Measurements from ENCODE around the gene TAF6L. TPM values are rescaled to one million over a fixed set of nuclear protein-coding genes. Genes with fewer than 3 reads are reported as not detected.

The TAF6L gene
- total and polyA plus RNA-seq, 2 of the 8 experiments (the other 6 are each of a cell fraction or from before 2014, with no cell fraction given) = 24.8 to 31.9 TPM

DNA sequence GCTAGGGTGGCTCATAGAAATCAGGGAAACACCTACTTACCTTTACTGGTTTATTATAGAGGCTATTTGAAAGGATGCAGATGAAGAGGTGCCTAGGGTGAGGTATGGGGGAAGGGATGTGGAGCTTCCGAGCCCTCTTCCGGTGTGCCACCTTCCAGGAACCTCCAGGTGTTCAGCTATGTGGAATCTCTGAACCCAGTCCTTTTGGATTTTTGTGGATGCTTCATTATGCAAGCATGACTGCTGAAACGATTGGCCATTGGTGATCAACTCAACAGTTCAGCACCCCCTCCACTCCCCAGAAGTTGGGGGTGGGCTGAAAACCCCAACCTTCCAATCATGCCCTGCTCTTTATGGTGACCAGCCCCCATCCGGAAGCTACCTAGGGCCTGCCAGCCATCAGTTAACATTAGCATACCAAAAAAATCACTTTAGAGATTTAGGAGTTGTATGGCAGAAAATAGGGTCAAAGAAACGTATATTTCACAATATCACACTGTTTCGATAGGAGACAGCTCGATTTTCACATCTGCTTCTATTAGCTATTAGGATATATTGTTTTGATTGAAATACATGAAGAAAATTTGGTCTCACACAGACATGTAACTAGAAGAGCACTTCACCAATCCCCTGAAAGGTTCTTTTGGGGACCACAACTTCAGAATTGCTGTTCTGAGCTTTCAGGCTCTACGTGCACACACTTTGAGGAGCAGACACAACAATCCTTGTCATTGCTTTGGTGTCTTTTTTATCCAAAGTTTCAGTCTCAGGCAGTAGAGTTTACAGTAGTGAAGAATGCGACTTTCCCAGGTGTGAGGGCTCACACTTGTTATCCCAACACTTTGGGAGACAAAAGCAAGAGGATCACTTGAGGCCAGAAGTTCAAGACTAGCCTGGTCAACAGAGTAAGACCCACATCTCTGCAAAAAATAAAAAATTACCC lies 13.1 kb upstream of the TAF6L start:
- Histone ChIP-seq H3K23me2 (ENCODE audit: low read depth, low read length) (peaks cover 8% of the 10 kb centered on the region; the same call in 1 of the 2 replicates), H3K4ac (replicated peaks; ENCODE audit: insufficient read length, low read depth, low read length) (peak overlapping the region; percentile 89), H2AFZ (ENCODE audit: low read length) (no peak overlapping the region), H3K18ac (ENCODE audit: extremely low read depth, low read length) (peak overlapping the region; percentile 64), H3K56ac (replicated peaks; ENCODE audit: insufficient read length, low read depth, low read length) (peak overlapping the region; percentile 43), H3K4me1 (replicated peaks in 1 of 4; ENCODE audit: control insufficient read depth in 3 of 4, insufficient read depth in 4 of 4, low read length in 3 of 4) (peaks cover 9 to 16% (median 11%) of the 10 kb centered on the region in 4 experiments), H3K36me3 (ENCODE audit: control insufficient read depth in 2 of 4, insufficient read depth in 4 of 4, low read length in 3 of 4) (peaks cover 0 to 7% (median 2%) of the 10 kb centered on the region in 4 experiments; a peak in 6 of 8 replicates), H3K14ac (ENCODE audit: insufficient read length) (no peak overlapping the region), H4K91ac (replicated peaks; ENCODE audit: insufficient read length, low read length) (peak overlapping the region; percentile 9), H4K5ac (ENCODE audit: insufficient read length, low read depth, low read length) (peak overlapping the region; percentile 82), H3K79me1 (ENCODE audit: low read depth, low read length) (peaks cover 6% of the 10 kb centered on the region), H4K20me1 (replicated peaks in 1 of 2; ENCODE audit: control insufficient read depth in 1 of 2, insufficient read depth in 2 of 2, low read length in 2 of 2) (peaks cover 3% of the 10 kb centered on the region in 2 experiments), H2BK15ac (ENCODE audit: low read length) (no peak overlapping the region), H3K9ac (replicated peaks in 1 of 4; ENCODE audit: extremely low read depth in 1 of 4, low read depth in 3 of 4, low read length in 3 of 4) (peak overlapping the region in 3 of 4 experiments; percentile 31 to 64 (median 54); a peak in 2 of 7 replicates), H2BK120ac (replicated peaks; ENCODE audit: low read depth, low read length) (peak overlapping the region; percentile 98), H3K27me3 (replicated peaks in 1 of 4; ENCODE audit: control insufficient read depth in 3 of 4, extremely low read depth in 1 of 4, insufficient read depth in 3 of 4, low read length in 3 of 4) (no peaks in the 10 kb centered on the region), H3K4me2 (ENCODE audit: insufficient read depth in 1 of 2, low read depth in 2 of 2, low read length in 2 of 2) (peak overlapping the region; percentile 82 to 88), H2BK5ac (ENCODE audit: low read depth, low read length) (peak overlapping the region; percentile 73), H4K8ac (ENCODE audit: extremely low read depth, insufficient read depth, low read length) (no peak overlapping the region), H2BK12ac (ENCODE audit: low read depth, low read length) (no peak overlapping the region), H2BK20ac (ENCODE audit: low read length) (no peak overlapping the region; the same call in 1 of the 2 replicates), H2AK5ac (ENCODE audit: low read depth, low read length) (no peak overlapping the region), H3K23ac (ENCODE audit: insufficient read length) (no peak overlapping the region), H3K9me3 (ENCODE audit: insufficient read depth in 2 of 2, low read depth in 1 of 2, low read length in 1 of 2) (no peaks in the 10 kb centered on the region), H3K79me2 (ENCODE audit: control insufficient read depth in 1 of 2, insufficient read depth in 2 of 2, low read length in 2 of 2) (peaks cover 6 to 40% of the 10 kb centered on the region in 2 experiments), H3K4me3 (ENCODE audit: extremely low read depth in 1 of 4, insufficient read depth in 2 of 4, low read depth in 3 of 4, low read length in 4 of 4) (peak overlapping the region; percentile 44 to 75 (median 52)), H3K27ac (ENCODE audit: low read depth, low read length) (peak overlapping the region; percentile 6; the same call in 1 of the 2 replicates)
- ChIA-PET POLR2A (ENCODE audit: partially characterized antibody) (interaction anchor here (0.7 to 16.9 kb wide), 28 partner anchors 8 to 186 kb away, joined by 3 to 192 read pairs (median 4); partner anchors contain the start of genes BSCL2, GNG3, HNRNPUL2 and INTS5), CTCF (ENCODE audit: partially characterized antibody) (interaction anchor here (0.6 to 2.5 kb wide), 5 partner anchors 11 to 285 kb away, joined by 3 to 12 read pairs (median 5); partner anchors contain the start of genes HNRNPUL2 and TTC9C)
- 6% methylated on average over 9 of the region's 9 CpGs; no CpG with 5 or more reads in 1 of the 2 experiments for WGBS, 2 experiments (ENCODE audit: extremely low coverage in 1 of 2, insufficient coverage in 1 of 2, insufficient read length in 1 of 2, insufficient replicate concordance in 2 of 2, low coverage in 1 of 2, low lambda C conversion rate in 2 of 2, missing lambda C conversion rate in 1 of 2)
- DNase-seq (ENCODE audit: low read depth in 1 of 2, low spot score in 2 of 2) (peak; percentile 71 to 76), FAIRE-seq (no peak)
- TF ChIP-seq SP4 (IDR thresholded peaks at IDR 0.05; ENCODE audit: low read length) (0 out of 2 replicates have a peak, but pooled peaks have one; percentile 20), EZH2 (IDR thresholded peaks at IDR 0.05; ENCODE audit: low read depth, low read length, severe bottlenecking) (no peak), NANOG (IDR thresholded peaks at IDR 0.05; ENCODE audit: insufficient read depth, low read depth, low read length, poor library complexity, severe bottlenecking) (peak; percentile 22), BACH1 (IDR thresholded peaks at IDR 0.05; ENCODE audit: low read length) (no peak), SAP30 (IDR thresholded peaks at IDR 0.05; ENCODE audit: insufficient read depth, insufficient replicate concordance, low read length) (no peak), EGR1 (IDR thresholded peaks at IDR 0.05; ENCODE audit: borderline replicate concordance, low read depth, low read length) (no peak), RNF2 (IDR thresholded peaks at IDR 0.05; ENCODE audit: borderline replicate concordance, low read depth, low read length, missing control alignments, poor library complexity, severe bottlenecking) (no peak), KDM5A (IDR thresholded peaks at IDR 0.05; ENCODE audit: low read length) (no peak), CHD1 (IDR thresholded peaks at IDR 0.05; ENCODE audit: low read depth, low read length) (no peak), POU5F1 (IDR thresholded peaks at IDR 0.05; ENCODE audit: low read depth, low read length) (no peak)

All from H1 (cell line).